ENCODE measurements around the gene NIT2.

NIT2 gene, protein sequence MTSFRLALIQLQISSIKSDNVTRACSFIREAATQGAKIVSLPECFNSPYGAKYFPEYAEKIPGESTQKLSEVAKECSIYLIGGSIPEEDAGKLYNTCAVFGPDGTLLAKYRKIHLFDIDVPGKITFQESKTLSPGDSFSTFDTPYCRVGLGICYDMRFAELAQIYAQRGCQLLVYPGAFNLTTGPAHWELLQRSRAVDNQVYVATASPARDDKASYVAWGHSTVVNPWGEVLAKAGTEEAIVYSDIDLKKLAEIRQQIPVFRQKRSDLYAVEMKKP

GRCh38 chr3:100334488-100335351 lies at the start of gene NIT2:
TSS of gene NIT2 (plus strand) at chr3:100334757. CDS start at chr3:100334792, 35 bp downstream.
- ATAC-seq (ENCODE audit: low read depth): peak; percentile 91
- H3K27ac Mint-ChIP-seq: peak within 1 kb of the TSS; percentile 96
- H3K27me3 Mint-ChIP-seq: no peaks in the 10 kb centered on the region
- H3K4me3 Mint-ChIP-seq: peak within 1 kb of the TSS; percentile 95
- H3K9me3 Mint-ChIP-seq: no peaks in the 10 kb centered on the region
- H3K4me1 Mint-ChIP-seq: peaks cover 13% of the 10 kb centered on the region
- DNase-seq (ENCODE audit: low spot score in 2 of 2): peak; percentile 68 to 72
- H3K36me3 Mint-ChIP-seq: peaks cover 5% of the 10 kb centered on the region

DNA sequence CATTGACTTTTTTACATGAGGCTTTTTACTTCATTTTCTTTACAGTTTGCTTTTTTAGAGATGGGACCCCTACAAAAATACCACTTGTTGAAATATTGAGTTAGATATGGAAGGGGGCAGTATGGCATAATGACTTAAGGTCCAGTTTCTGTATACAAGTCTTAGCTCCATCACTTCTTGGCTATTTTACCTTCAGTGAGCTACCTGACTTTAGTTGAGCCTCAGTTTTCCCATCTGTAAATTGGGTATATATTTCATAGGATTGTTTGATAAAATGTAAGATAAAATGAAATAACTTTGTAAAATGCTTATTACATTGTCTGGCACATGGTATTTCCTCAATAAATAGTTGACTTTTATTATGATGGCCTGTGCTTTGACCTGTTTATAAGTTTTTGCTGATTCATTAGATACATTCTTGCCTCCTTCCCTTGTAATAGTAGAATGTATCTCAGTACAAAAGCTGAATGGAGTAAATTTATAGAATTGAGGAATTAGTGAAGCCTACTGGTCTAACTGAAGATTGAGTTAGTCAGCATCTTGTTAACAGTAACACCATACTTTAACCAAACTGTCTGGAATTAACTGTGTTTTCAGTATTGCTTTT lies 46.2 kb upstream of the NIT2 start:
- Mint-ChIP-seq H3K27me3 (no peaks in the 10 kb centered on the region), H3K9me3 (no peaks in the 10 kb centered on the region), H3K4me1 (peaks cover 3% of the 10 kb centered on the region), H3K36me3 (peaks cover 10% of the 10 kb centered on the region), H3K27ac (no peak overlapping the region), H3K4me3 (no peak overlapping the region)
- ATAC-seq (ENCODE audit: low read depth): no peak
- no peak for DNase-seq (ENCODE audit: low spot score in 2 of 2)

GRCh38 chr3:100289339-100289738 lies 45.2 kb upstream of the NIT2 start:
- ATAC-seq (ENCODE audit: low read depth): no peak
- no peak overlapping the region for H3K27ac Mint-ChIP-seq
- H3K27me3 Mint-ChIP-seq: no peaks in the 10 kb centered on the region
- peaks cover 7% of the 10 kb centered on the region for H3K36me3 Mint-ChIP-seq
- DNase-seq (ENCODE audit: low spot score in 2 of 2): no peak
- H3K4me1 Mint-ChIP-seq: peaks cover 3% of the 10 kb centered on the region
- H3K4me3 Mint-ChIP-seq: no peak overlapping the region
- no peaks in the 10 kb centered on the region for H3K9me3 Mint-ChIP-seq

DNA sequence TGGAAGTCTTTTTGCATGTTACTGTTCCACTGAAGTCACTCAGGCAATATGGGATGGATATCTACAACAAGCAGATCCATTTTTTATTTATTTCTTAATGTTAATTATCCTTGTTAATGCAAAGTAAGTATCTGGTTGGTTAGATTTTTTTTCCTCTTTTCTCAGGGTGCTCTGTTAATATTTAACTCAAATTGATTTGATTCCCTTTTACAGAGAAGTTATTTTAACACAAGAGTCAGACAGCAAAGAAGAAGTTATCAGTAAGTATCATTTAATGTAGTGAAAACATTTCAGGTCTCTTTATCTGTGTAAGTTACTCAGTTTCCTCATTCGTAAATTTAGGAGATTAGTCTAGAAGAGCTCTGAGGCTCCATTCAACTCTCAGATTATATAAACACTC lies 39.5 kb upstream of the NIT2 start:
- ATAC-seq (ENCODE audit: low read depth) (no peak), DNase-seq (ENCODE audit: low spot score in 2 of 2) (no peak)
- no peaks in the 10 kb centered on the region for H3K27me3 Mint-ChIP-seq
- H3K36me3 Mint-ChIP-seq: peaks cover 12% of the 10 kb centered on the region
- H3K4me1 Mint-ChIP-seq: no peaks in the 10 kb centered on the region
- H3K9me3 Mint-ChIP-seq: no peaks in the 10 kb centered on the region
- no peak overlapping the region for H3K4me3 Mint-ChIP-seq
- no peak overlapping the region for H3K27ac Mint-ChIP-seq

- no peak for DNase-seq (ENCODE audit: low spot score in 2 of 2)
- ATAC-seq (ENCODE audit: low read depth): no peak
- Mint-ChIP-seq H3K27ac (no peak overlapping the region), H3K36me3 (peaks cover 16% of the 10 kb centered on the region), H3K4me3 (no peak overlapping the region), H3K4me1 (no peaks in the 10 kb centered on the region), H3K27me3 (no peaks in the 10 kb centered on the region), H3K9me3 (no peaks in the 10 kb centered on the region)
Measured at GRCh38 chr3:100297784-100298183, 36.8 kb upstream of the NIT2 start.

GRCh38 chr3:100299016-100299415 lies 35.5 kb upstream of the NIT2 start:
- ATAC-seq (ENCODE audit: low read depth): no peak
- DNase-seq (ENCODE audit: low spot score in 2 of 2): no peak

DNA sequence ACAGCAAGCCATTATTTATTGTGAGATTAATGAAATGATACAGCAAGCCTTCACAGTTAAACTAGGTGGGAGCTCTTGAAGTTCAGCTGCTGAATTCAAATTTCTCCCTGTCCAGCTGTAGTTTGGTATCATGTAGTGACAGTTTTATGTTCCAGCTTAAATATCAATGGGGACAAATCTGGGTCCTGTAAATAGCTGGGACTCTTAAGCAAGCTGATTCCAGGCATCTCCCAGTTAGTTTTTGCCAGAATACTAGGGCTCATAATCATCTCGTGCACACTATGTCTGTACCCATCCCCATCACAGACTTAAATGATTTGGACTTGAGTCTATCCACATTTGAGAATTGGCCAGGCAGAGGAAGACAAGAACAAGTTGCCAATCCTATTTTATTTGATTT lies 27.9 kb upstream of the NIT2 start:
- H3K27ac Mint-ChIP-seq: peak overlapping the region; percentile 53
- H3K36me3 Mint-ChIP-seq: peaks cover 18% of the 10 kb centered on the region
- H3K27me3 Mint-ChIP-seq: no peaks in the 10 kb centered on the region
- H3K9me3 Mint-ChIP-seq: no peaks in the 10 kb centered on the region
- no peaks in the 10 kb centered on the region for H3K4me1 Mint-ChIP-seq
- H3K4me3 Mint-ChIP-seq: no peak overlapping the region
- DNase-seq (ENCODE audit: low spot score in 2 of 2) (no peak), ATAC-seq (ENCODE audit: low read depth) (no peak)

More at GRCh38 chr3:100299016-100299415, 35.5 kb upstream of the NIT2 start:
- Mint-ChIP-seq H3K36me3 (peaks cover 18% of the 10 kb centered on the region), H3K27ac (no peak overlapping the region), H3K4me3 (no peak overlapping the region), H3K9me3 (no peaks in the 10 kb centered on the region), H3K27me3 (no peaks in the 10 kb centered on the region), H3K4me1 (no peaks in the 10 kb centered on the region)

- no peak for DNase-seq (ENCODE audit: low spot score in 2 of 2)
- H3K4me1 Mint-ChIP-seq: no peaks in the 10 kb centered on the region
- H3K4me3 Mint-ChIP-seq: no peak overlapping the region
- ATAC-seq (ENCODE audit: low read depth): no peak
- H3K27ac Mint-ChIP-seq: no peak overlapping the region
- no peaks in the 10 kb centered on the region for H3K27me3 Mint-ChIP-seq
- peaks cover 14% of the 10 kb centered on the region for H3K36me3 Mint-ChIP-seq
- H3K9me3 Mint-ChIP-seq: no peaks in the 10 kb centered on the region
Measured at GRCh38 chr3:100310355-100310965, 24.1 kb upstream of the NIT2 start.

- DNase-seq (ENCODE audit: low spot score in 2 of 2) (no peak), ATAC-seq (ENCODE audit: low read depth) (no peak)
- H3K9me3 Mint-ChIP-seq: no peaks in the 10 kb centered on the region
- peaks cover 14% of the 10 kb centered on the region for H3K36me3 Mint-ChIP-seq
- no peak overlapping the region for H3K27ac Mint-ChIP-seq
- no peaks in the 10 kb centered on the region for H3K4me1 Mint-ChIP-seq
- no peaks in the 10 kb centered on the region for H3K27me3 Mint-ChIP-seq
- no peak overlapping the region for H3K4me3 Mint-ChIP-seq
Measured at GRCh38 chr3:100311011-100311410, 23.5 kb upstream of the NIT2 start.

- Mint-ChIP-seq H3K27ac (no peak overlapping the region), H3K4me3 (no peak overlapping the region), H3K27me3 (no peaks in the 10 kb centered on the region), H3K36me3 (peaks cover 12% of the 10 kb centered on the region), H3K4me1 (peaks cover 4% of the 10 kb centered on the region), H3K9me3 (no peaks in the 10 kb centered on the region)
- ATAC-seq (ENCODE audit: low read depth): peak; percentile 60
- DNase-seq (ENCODE audit: low spot score in 2 of 2): peak; percentile 23 to 32
Measured at GRCh38 chr3:100316641-100317069, 17.9 kb upstream of the NIT2 start.

DNA sequence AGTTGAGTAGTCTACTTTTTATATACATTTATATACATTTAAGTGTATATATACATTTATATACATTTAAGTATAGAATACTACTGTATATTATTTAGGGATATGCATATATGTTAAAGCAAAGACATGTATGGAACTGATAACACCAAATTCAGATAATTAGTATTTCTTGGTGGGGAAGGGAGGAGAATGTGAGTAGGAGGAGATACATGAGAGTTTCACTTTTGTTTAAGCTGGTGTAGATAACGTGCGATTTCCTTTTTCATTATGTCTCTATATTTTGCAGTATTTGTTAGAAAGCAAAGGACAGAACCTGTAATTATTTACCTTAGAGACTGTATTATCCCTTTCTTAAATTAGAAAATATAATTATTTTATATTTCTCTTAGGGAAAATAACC lies 16.6 kb upstream of the NIT2 start:
- Mint-ChIP-seq H3K27ac (no peak overlapping the region), H3K4me3 (no peak overlapping the region), H3K4me1 (peaks cover 4% of the 10 kb centered on the region), H3K27me3 (no peaks in the 10 kb centered on the region), H3K9me3 (no peaks in the 10 kb centered on the region), H3K36me3 (peaks cover 10% of the 10 kb centered on the region)
- no peak for DNase-seq (ENCODE audit: low spot score in 2 of 2)
- no peak for ATAC-seq (ENCODE audit: low read depth)

DNA sequence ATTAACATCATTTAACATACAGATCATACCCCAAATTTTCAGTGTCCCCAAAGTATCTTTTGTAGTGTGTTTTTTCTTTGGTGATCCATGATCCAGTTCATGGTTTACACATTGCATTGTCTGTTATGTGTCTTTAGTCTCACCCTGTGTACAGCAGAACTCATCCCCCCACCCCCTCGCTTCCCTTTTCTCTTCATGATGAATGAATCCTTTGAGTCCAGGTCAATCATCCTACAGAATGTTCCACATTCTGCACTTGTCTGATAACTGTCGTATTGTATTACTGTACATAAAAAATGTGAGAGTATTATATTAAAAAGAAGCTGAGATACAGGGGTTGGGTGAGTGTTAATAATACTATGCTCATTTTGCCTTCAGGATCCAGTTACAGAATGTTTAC lies 14.6 kb upstream of the NIT2 start:
- Mint-ChIP-seq H3K4me3 (no peak overlapping the region), H3K4me1 (peaks cover 4% of the 10 kb centered on the region), H3K27me3 (no peaks in the 10 kb centered on the region), H3K9me3 (no peaks in the 10 kb centered on the region), H3K27ac (no peak overlapping the region), H3K36me3 (peaks cover 10% of the 10 kb centered on the region)
- DNase-seq (ENCODE audit: low spot score in 2 of 2) (no peak), ATAC-seq (ENCODE audit: low read depth) (no peak)

DNA sequence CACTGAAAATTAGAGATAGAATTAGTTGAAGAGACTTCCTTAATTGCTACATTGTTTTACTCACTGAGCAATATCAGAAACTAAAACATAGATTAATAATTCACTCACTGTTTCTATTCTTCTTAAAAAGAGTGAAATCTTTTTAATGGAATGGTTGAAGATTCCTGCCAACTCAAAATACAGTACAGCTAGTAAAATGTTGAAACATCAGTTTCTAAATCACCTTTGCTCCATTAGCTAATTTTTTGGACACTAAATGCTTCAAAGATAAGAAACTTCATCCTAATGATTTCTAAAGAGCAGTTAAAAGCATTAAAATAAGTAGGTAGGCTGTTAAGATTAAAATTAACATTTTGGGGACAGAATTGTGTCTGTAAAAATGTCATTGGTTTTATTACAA lies 10.5 kb upstream of the NIT2 start:
- Mint-ChIP-seq H3K36me3 (peaks cover 13% of the 10 kb centered on the region), H3K4me3 (no peak overlapping the region), H3K4me1 (no peaks in the 10 kb centered on the region), H3K27ac (no peak overlapping the region), H3K27me3 (no peaks in the 10 kb centered on the region), H3K9me3 (peaks cover 4% of the 10 kb centered on the region)
- DNase-seq (ENCODE audit: low spot score in 2 of 2) (no peak), ATAC-seq (ENCODE audit: low read depth) (no peak)

DNA sequence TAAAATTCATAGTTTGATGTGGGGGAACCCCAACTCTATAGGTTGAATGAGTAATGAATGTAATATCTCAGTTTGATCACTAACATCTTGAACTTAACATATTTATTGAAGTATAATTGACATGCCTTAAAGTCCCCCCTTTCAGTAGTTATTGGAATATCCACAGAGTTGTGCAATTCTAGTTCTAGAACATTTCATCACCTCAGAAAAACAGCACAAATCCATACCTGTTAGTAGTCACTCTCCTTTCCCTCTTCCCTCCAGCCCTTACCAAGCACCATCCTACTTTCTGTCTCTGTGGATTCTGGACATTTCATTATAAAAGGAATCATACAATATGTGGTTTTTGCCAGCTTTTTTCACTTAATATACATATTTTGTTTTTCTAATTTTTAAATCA lies 8.7 kb upstream of the NIT2 start:
- H3K4me1 Mint-ChIP-seq: no peaks in the 10 kb centered on the region
- no peak overlapping the region for H3K4me3 Mint-ChIP-seq
- ATAC-seq (ENCODE audit: low read depth): no peak
- H3K36me3 Mint-ChIP-seq: peaks cover 7% of the 10 kb centered on the region
- H3K9me3 Mint-ChIP-seq: peaks cover 4% of the 10 kb centered on the region
- no peak overlapping the region for H3K27ac Mint-ChIP-seq
- no peaks in the 10 kb centered on the region for H3K27me3 Mint-ChIP-seq
- no peak for DNase-seq (ENCODE audit: low spot score in 2 of 2)

Measured in memory B cell (primary cell).